Umbilical cord (tissue), 2 donors: Measurements from ENCODE around the gene VHLL. TPM values are rescaled to one million over a fixed set of nuclear protein-coding genes. Genes with fewer than 3 reads are reported as not detected.

Experiments used
- DNase-seq: peaks from one replicate; pipeline ENCODE4 v3.0.0-alpha.2; 2015; ENCODE audit warnings: low spot score
- total RNA-seq: library from RNA; depleted of rRNA; stranded (reverse); fragments of >200 nt; gene quantifications from one replicate; pipeline ENCODE4 v1.2.3, GENCODE V29; 2014; ENCODE audit warnings: low replicate concordance; ENCODE audit not compliant: insufficient read depth

Gene VHLL
- total RNA-seq, 1 donor from 2014 or later, result 6.0 TPM

DNA sequence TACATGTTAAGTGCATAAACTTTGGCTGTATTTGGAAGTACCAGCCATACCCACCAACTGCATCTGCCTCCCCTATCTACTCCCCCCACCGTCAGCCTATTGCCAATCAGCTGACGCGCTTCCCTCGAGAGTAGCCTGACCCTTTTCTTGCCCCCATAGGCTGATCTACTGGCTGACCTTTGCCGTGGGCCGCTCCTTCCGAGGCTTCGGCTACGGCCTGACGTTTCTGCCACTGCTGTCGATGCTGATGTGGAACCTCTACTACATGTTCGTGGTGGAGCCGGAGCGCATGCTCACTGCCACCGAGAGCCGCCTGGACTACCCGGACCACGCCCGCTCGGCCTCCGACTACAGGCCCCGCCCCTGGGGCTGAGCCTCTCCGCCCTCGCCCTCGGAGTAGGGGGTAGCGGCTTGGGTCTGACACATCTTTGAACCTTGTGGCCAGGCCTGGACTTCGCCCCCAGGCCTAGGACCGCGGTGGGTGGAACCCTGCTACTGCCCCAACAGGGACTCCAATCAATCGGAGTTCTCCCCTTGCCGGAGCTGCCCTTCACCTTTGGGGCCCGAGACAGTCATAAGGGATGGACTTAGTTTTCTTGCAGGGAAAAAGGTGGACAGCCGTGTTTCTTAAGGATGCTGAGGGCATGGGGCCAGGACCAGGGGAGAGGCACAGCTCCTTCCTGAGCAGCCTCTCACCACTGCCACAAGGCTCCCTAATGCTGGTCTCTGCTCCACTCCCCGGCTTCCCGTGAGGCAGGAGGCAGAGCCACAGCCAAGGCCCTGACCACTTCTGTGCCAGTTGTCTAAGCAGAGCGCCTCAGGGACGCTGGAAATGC, 7.7 kb downstream of the VHLL start:
- DNase-seq, result peak; percentile 94

DNA sequence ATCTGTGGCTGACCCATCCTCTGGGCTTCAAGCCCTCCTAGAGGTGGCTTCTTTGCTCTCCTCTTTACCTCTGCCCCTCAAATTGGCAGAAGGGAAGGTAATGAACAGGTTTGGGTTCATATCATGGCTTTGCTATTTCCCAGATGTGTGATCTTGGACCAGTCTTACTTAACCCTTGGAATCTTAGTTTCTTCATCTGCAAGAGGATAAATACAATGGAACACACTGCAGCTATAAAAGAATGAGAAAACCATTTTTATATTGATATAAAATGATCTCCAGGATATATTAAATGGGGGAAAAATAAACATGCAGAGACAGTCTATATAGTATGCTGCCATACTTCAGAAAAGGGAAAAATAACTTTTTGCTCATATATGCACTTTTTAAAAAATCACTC, 9.2 kb downstream of the VHLL start:
- DNase-seq, result no peak

DNA sequence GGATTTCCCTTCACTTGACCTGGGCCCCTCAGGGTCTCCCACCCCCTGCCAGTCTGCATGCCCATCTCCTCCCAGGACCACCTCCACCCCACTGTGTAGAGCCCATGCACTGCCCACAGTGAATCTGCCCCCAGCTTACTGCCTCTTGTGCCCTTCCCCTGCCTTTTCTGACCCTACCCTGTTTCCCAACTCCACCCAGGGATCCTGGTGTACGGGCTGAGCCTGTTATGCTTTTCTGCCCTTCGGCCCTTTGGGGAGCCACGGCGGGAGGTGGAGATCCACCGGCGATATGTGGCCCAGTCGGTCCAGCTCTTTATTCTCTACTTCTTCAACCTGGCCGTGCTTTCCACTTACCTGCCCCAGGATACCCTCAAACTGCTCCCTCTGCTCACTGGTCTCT, 13.0 kb downstream of the VHLL start:
- no peak for DNase-seq

DNA sequence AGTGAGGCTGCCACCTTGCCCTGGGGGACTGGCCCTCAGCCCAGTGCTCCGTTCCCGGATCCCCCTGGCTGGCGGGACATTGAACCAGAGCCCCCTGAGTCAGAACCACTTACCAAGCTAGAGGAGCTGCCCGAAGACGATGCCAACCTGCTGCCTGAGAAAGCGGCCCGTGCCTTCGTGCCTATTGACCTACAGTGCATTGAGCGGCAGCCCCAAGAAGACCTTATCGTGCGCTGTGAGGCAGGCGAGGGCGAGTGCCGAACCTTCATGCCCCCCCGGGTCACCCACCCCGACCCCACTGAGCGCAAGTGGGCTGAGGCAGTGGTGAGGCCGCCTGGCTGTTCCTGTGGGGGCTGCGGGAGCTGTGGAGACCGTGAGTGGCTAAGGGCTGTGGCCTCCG, 13.7 kb downstream of the VHLL start:
- no peak for DNase-seq

DNA sequence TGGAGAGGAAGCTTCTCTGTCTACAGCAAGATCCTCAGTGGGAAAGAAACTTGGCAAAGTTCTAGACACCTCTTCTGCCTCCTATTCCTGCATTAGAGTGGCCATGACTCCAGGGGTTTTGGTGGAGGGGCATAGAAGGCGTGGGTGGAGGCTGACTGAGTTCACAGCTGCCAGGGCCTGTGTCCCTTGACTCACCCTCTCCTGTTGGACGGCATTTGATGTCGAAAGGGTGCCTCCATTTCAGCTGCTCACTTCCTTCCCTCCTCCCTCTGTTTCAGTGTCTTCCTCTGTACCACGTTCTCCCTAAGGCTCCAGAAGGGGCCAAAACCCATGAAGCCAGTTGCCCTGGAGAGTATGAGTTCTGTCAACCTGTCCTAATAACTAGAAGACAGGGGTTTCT, 14.3 kb downstream of the VHLL start:
- no peak for DNase-seq

DNA sequence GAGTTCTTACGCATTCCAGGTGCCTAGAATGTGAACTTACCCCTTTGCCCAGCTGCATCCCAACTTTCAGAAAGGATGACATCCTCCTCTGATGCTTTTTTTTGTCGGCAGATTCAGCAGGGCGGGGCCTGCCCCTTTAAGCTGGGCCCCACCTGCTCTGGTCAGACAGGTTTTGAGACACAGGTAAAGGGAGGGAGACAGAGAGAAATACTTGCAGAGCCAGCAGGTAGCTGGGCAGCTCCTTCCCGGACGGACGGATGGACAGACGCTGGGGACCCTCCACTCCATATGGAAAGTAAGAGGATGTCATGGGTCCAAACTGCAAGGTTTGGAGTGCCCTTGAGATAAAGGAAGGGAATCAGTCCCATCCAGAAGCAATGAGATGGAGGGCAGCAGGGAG, 15.0 kb downstream of the VHLL start, which contains the start of gene TMEM79:
Gene TMEM79 (plus strand): TSS at position 214 of the 400 bp plus-strand sequence. CDS start 902 bp downstream, outside the sequence.
- DNase-seq, result peak; percentile 45

DNA sequence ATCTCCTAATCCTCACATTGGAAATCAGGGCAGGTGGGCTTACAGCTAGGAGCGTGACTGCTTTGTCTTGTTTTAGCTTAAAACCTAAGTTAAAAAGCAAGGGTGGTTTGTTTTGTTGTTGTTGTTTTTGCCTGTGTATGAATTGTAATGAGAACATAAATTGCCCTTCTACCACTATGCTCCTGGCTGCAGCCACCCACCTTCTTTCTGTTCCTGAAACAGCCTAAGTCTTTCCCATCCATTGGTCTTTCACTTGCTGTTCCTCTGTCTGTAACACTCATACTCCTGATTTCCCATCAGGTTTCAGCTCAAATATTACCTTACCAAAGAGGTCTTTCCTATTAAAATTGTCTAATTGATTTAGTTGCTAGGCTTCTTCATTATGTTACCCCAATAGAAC, 15.6 kb downstream of the VHLL start:
- no peak for DNase-seq

DNA sequence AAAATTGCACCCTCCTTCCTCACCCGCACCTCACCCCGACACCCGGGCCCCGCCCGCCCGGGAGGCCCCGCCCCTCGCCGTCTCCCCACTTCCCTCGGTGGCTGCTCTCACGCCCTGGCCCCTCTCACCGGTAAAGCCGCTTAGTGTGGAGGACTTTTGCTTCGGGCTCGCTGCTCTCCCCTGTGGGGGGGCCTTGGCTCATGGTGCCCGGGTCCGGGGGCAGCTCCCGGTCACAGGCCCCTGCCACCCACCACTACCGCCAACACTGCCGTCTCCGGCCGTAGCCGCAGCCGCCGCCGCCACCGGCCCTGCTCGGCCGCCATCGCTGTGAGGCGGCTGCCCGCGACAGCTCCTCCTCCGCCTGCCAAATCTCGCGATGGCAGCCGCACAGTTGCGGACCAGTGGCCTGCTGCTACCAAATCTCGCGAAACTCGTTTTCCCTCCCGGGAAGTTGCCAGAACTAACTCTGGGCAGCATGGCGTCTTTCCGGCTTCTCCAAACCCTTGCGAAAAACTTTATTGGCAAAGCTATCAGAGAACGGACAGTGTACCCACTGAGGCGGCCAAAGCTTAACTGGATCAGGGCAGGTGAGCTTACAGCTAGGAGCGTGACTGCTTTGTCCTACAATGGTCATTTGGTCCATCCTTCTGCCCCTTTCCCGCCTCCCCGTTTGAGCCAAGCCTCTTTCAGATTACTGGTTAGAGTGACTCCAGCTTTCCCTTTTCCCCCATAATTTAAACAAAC, 16.5 kb downstream of the VHLL start, which contains the start of gene SMG5:
Gene SMG5 (minus strand): TSS at position 347 of the 744 bp plus-strand sequence. CDS start 145 bp downstream, at position 202.
- DNase-seq, result peak; percentile 99

DNA sequence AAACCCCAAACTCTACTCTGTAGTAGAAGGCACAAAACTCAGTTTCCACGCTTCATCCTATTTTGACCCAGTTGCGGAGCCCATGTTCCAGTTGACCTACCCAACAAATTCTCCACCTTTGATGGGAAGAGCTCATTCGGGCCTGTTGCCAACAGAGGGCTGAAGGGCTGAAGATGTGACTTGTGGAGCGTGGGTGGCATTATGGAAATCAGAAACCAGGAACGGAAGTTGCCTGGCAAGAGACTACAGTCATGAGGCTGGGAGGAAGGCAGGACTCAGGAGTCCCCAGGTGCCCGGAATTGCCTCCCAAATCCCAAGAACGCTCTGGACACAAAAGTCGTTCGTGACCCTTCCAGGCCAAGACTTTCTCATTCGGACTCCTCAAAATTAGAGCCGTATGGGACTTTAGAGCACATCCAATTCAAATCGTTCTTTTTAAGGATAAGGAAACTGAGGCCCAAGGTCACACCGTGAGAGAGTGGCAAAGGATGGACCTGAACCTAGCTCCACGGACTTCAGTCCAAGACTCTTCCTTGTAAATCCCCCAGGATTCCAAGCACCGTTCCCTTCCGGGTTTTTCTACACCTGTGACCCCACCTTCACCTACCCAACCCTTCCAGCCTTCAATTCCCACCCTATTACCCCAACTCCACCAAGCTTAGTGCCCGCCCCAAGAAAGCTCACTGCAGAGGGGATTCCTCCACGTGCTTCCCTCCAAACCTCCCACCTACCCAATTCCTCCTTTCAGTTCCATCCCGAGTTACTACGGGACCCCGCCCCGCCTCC, 17.2 kb downstream of the VHLL start:
- DNase-seq, result no peak

DNA sequence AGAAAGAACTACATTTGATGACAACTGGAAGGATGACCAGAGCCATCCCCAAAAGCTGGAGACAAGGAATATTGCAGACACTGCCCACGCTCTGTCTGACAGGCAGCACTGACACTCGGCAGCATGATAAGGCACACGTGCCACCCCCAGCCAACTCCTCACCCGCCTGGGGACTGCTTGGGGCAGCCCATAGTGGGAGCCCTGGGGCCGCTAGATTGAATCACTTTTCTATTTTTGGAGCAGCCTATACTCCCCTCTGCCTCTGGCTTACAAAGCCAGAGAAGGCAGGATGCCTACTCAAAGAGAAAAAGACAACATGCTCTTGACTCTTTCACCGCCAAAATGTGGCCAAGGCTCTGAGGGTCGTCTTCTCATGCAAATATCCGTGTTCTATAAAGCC, 17.8 kb downstream of the VHLL start:
- no peak for DNase-seq

DNA sequence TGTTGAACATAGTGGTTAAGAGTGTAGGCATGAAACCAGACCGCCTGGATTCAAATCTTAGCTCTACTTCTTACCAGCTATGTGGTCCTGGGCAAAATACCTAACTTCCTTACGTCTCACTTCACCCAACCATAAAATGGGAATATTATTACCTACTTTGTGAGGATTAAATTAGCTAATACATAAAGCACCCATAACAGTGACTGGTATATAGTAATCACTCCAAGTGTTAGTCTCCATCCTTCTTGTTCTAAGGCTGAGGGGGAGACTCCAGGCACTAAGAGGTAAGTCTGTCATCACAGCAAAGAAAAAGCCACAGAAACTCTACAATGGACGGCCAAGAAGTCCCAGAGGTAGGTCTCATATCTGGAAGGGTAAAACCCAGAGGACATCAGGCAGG, 19.3 kb downstream of the VHLL start:
- no peak for DNase-seq

DNA sequence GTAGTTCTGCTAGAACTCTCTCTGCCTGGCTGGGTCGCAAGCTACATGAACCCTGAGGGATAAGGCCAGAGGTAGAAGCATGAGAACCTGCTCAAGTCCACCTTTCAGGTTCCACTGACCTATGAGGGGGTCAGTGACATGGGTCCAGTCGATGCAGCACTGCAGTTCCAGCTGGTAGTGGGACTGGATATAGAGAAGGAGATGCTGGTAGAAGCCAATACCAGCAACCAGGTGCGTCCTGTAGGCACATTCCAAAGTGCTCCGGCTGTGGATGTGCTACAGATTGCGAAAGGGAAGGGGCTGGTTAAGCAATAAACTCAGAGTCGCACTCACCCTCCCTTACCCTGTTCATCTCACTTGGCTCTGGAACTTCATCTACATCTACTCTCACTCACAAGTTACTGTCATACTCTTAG, 22.1 kb downstream of the VHLL start:
- DNase-seq, result no peak

DNA sequence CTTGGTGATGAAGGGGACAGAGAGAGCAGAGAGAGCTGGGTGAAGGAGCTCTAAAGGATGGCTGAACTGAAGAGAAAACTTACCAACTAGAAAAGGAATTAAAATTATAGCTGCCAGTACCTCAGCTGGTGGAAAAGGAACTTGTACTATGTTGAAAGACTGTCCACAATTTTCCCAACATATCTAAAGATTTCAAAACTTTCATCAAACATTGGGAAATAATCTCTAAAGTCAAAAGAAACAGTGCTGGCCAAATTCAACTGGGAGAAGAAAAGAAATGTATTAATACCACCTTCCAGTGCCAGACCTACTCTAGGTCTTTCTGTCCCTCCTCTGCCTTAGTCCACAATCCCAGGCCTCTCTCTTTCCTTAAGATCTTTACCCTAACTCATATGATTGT, 22.6 kb downstream of the VHLL start:
- no peak for DNase-seq

DNA sequence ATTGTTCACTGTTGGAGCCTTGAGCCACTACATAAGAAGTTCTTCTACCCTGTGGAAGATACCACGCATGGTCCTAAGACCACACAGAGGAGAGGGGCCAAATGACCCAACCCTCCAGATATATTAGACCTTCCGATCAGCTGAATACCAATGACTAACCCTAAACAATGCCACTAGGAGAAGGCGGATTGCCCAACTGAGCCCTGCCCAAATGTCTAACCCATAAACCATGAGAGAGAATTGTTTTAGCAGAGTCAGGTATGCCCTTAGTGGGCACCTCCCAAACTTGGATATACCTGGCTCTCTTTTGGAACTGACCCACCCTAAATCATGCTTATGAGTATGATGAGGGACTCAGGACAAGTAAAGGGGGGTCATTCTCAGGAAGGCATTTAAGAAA, 28.8 kb downstream of the VHLL start:
- DNase-seq, result no peak

DNA sequence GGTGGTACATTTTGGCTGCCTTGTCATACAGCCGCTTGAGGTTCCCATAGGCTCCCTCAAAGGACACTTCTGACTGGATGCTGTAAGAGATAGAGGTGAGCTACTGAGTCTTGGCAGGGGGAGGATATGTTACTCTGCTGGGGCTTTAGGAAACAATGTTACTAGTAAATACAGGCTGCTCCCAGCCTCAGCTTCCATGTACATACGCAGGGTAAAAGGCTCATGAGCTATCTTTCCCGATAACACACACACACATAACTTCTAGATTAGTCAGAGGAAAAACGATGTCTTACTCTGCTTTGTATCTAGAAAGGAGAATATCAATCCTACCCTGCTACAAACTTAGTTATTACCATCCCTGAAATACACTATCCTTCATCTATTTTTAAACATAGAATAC, 30.8 kb downstream of the VHLL start:
- no peak for DNase-seq

DNA sequence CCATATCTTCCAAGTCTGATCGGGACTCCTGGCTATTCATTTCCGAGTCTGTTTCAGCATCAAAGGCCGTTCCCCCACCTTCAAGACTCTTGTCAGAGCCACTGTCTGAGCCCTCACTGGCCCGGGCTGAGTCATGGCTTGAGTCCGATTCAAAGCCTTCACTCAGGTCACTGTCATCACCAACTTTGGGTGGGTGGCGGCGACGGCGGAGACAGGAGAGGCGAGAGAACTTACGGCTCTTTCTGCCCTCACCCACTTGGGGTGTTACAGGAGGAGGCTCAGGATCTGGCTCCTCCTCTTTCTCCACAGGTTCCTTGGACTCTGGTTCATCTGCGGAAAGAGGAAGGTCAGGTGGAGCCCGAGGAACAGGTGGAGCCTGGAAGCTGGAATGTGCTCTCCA, 33.1 kb downstream of the VHLL start:
- DNase-seq, result no peak

DNA sequence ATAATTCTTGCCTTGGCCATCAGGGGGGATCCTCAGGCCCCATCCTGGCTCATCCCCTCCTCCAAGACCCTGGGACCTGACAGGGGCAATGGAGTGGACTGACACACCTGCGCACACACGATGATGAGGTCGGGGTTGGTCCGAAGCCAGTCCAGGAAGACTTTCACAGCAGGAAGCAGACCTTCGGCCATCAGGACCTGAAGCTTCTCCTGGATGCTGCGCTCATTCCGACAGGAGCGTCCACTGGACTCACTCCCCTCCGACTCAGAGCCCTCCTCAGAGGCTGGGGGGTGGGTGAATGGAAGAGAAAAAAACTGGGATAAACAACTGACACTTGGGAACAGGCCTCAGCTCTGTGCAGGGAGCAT, 35.8 kb downstream of the VHLL start:
- no peak for DNase-seq

DNA sequence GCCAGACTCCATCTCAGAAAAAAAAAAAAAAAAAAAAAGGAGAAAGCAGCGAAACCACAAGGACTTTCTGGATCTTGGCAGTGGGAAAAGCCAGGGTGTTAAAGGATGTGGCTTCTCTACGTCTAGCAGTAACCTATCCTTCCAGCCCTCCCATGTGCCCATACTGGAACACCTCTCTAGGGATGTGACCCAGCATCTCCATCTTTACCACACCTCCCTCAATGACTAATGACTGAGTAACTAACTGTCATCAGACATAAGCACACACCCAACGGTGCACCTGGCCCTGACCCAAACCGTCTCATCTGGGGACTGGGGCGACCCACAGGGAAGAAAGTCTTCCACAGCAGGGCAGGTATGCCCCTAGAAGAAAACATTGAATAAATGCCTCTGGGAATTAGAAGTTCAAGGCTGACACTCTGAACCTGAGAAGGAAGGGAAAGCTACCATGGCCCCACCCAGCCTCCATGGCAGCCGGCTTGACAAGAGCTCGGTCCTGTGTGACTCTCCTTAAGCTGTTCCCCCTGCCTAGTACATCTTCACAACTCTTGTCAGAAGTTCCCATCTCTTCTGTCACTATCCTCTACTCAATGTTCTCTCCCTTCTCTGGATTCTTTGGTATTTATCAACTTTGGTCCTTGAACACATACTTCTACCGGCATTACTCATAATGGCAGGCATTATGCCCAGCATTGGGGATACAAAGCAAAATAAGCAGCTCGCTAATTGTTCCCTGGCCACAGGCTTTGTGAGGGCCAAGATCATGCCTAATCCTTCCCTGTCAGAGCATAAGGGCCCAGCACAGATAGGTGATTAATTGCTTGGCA, 36.4 kb downstream of the VHLL start:
- DNase-seq, result no peak

DNA sequence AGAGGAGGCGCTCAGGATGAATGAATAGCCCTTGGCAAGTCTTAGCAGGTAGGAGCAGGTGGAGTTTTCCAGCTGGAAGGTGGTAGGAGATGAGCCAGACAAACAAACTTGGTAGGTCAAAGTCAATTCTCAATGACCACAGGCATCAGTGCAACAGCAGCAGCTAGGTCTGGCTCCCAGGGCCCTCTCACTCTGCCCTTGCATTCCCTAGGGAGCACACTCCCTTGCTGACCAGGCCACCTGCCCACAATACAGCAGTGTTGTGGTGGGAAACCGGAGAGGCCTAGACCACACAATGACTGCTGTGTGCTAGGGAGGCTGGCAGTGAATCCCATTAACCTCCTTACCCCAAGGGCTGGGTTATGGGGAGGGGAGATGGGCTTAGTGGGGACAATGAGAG, 38.2 kb downstream of the VHLL start:
- DNase-seq, result no peak

DNA sequence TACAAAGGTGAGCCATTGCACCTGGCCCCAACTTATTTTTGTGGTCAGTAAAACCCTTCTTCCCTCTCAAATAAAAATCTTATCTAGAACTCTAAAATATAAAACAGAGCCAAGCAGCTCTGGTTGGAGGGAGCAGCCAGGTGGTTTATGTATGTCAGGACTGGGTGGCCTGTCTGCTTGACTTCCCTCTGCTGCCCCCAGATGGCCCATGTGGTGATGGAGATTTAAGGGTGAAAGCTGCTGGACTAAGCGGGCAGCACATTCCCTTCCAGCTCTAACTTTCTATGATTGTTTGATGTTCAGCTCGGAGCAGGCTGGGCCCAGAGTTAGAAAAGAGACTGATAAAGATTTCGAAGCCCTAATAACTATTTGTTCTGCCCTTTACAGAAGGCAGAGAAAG, 39.3 kb downstream of the VHLL start:
- DNase-seq, result no peak

DNA sequence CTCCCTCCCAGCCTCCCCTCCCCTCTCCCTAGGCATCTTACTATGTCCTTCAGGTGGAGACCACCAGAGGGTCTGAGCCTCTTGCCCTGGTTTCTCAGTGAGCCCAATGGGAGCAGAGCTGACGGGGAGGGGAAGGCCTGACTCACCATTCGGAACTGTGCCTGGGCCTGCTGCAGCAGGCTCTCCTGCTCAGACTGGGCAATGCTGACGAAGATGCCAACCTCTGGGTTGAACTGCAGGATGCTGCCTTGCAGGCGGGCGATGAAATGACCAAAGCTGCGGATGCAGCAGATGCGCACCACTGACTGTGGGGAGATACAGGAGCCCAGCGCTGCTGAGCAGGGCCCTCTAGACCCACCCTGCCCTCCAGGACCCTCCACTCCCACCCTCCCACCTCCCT, 40.2 kb downstream of the VHLL start:
- no peak for DNase-seq
